DOHH2 (cell line): ENCODE data around the gene KMT2C.
"Not testable (repeated sequence)": the region's sequence is repeated elsewhere in the genome, so short reads cannot be mapped to it uniquely, and the experiment has no call there.

Source experiments
- CTCF ChIP-seq: fragments of 200-600 bp; sonication (generic); IDR thresholded peaks from one replicate; pipeline ENCODE4 v1.5.1; 2014; ENCODE audit warnings: antibody characterized with exemption, mild to moderate bottlenecking, low read depth, low read length; ENCODE audit not compliant: poor library complexity, severe bottlenecking
- EZH2phosphoT487 ChIP-seq: fragments of 200-600 bp; sonication (generic); IDR thresholded peaks from 2 replicates; pipeline ENCODE4 v1.6.1; 2017; ENCODE audit warnings: borderline replicate concordance, mild to moderate bottlenecking, antibody characterized with exemption, low read length, moderate library complexity, mixed read lengths

GRCh38 chr7:152245417-152245816, 190.4 kb downstream of the KMT2C start:
- TF ChIP-seq CTCF, EZH2phosphoT487: not testable (repeated sequence)
